Measurements from ENCODE around the gene HORMAD2.

HORMAD2 gene

GRCh38 chr22:30079952-30080533, at the start of gene HORMAD2:
Gene HORMAD2 (plus strand): TSS chr22:30080464. CDS start chr22:30093953, 13,489 bp downstream.
- DNase-seq (ENCODE audit: low read depth in 3 of 3) = no peak

- no peak for DNase-seq (ENCODE audit: low read depth in 3 of 3)
These were observed 48.9 kb upstream of the HORMAD2 start for GRCh38 chr22:30031328-30031727.

GRCh38 chr22:30031764-30032455, 48.4 kb upstream of the HORMAD2 start:
- no peak for DNase-seq (ENCODE audit: low read depth in 3 of 3)

- DNase-seq (ENCODE audit: low read depth in 3 of 3) = no peak
These were observed 47.1 kb upstream of the HORMAD2 start for GRCh38 chr22:30033137-30033536.

- no peak for DNase-seq (ENCODE audit: low read depth in 3 of 3)
These were observed 46.4 kb upstream of the HORMAD2 start for GRCh38 chr22:30033901-30034300.

- DNase-seq (ENCODE audit: low read depth in 3 of 3) = no peak
These were observed 43.6 kb upstream of the HORMAD2 start for GRCh38 chr22:30036656-30037055.

- DNase-seq (ENCODE audit: low read depth in 3 of 3) = no peak
These were observed 42.0 kb upstream of the HORMAD2 start for GRCh38 chr22:30038219-30038618.

- DNase-seq (ENCODE audit: low read depth in 3 of 3) = no peak
These were observed 39.6 kb upstream of the HORMAD2 start for GRCh38 chr22:30040499-30041260.

GRCh38 chr22:30041475-30041874, 38.8 kb upstream of the HORMAD2 start:
- no peak for DNase-seq (ENCODE audit: low read depth in 3 of 3)

- DNase-seq (ENCODE audit: low read depth in 3 of 3) = no peak
These were observed 38.4 kb upstream of the HORMAD2 start for GRCh38 chr22:30041881-30042280.

GRCh38 chr22:30043161-30043560, 37.1 kb upstream of the HORMAD2 start:
- no peak for DNase-seq (ENCODE audit: low read depth in 3 of 3)

- DNase-seq (ENCODE audit: low read depth in 3 of 3) = no peak
These were observed 35.9 kb upstream of the HORMAD2 start for GRCh38 chr22:30044369-30044768.

- no peak for DNase-seq (ENCODE audit: low read depth in 3 of 3)
These were observed 35.3 kb upstream of the HORMAD2 start for GRCh38 chr22:30044881-30045493.

- no peak for DNase-seq (ENCODE audit: low read depth in 3 of 3)
These were observed 34.8 kb upstream of the HORMAD2 start for GRCh38 chr22:30045494-30045887.

GRCh38 chr22:30045901-30046715, 34.2 kb upstream of the HORMAD2 start:
- DNase-seq (ENCODE audit: low read depth in 3 of 3) = no peak

GRCh38 chr22:30046716-30047363, 33.4 kb upstream of the HORMAD2 start:
- no peak for DNase-seq (ENCODE audit: low read depth in 3 of 3)

GRCh38 chr22:30047364-30047738, 32.9 kb upstream of the HORMAD2 start:
- DNase-seq (ENCODE audit: low read depth in 3 of 3) = no peak

- DNase-seq (ENCODE audit: low read depth in 3 of 3) = no peak
These were observed 31.6 kb upstream of the HORMAD2 start for GRCh38 chr22:30048681-30049080.

- no peak for DNase-seq (ENCODE audit: low read depth in 3 of 3)
These were observed 26.0 kb upstream of the HORMAD2 start for GRCh38 chr22:30054067-30054763.

GRCh38 chr22:30054764-30055069, 25.5 kb upstream of the HORMAD2 start:
- DNase-seq (ENCODE audit: low read depth in 3 of 3) = no peak

GRCh38 chr22:30056015-30056414, 24.2 kb upstream of the HORMAD2 start:
- no peak for DNase-seq (ENCODE audit: low read depth in 3 of 3)

Measured in stimulated activated CD4-positive, alpha-beta T cell treated with anti-CD3 and anti-CD28 coated beads, TNF-alpha, amount 100 ng/mL, for 4 hours (primary cell).